CD4-positive, alpha-beta T cell treated with Interleukin-4 for 4 hours (primary cell): Measurements from ENCODE around the gene IKZF4.

ENCODE experiments used
- DNase-seq: peaks from one replicate; pipeline ENCODE4 v3.0.0-alpha.2; 2020

IKZF4 gene

GRCh38 chr12:56086608-56087007, 65.8 kb downstream of the IKZF4 start:
- no peak for DNase-seq

GRCh38 chr12:56087220-56087619, 66.4 kb downstream of the IKZF4 start:
- DNase-seq: no peak
